Activated CD8-positive, alpha-beta memory T cell treated with anti-CD3 and anti-CD28 coated beads for 1 hour (primary cell): Measurements from ENCODE around the gene ABHD16A.

Experiments
- DNase-seq, 2 donors: peaks; one replicate each; pipeline ENCODE4 v3.0.0-alpha.2; 2020; ENCODE audit warnings: low read depth in 1 of 2; ENCODE audit errors: extremely low read depth in 1 of 2

The ABHD16A gene

DNA sequence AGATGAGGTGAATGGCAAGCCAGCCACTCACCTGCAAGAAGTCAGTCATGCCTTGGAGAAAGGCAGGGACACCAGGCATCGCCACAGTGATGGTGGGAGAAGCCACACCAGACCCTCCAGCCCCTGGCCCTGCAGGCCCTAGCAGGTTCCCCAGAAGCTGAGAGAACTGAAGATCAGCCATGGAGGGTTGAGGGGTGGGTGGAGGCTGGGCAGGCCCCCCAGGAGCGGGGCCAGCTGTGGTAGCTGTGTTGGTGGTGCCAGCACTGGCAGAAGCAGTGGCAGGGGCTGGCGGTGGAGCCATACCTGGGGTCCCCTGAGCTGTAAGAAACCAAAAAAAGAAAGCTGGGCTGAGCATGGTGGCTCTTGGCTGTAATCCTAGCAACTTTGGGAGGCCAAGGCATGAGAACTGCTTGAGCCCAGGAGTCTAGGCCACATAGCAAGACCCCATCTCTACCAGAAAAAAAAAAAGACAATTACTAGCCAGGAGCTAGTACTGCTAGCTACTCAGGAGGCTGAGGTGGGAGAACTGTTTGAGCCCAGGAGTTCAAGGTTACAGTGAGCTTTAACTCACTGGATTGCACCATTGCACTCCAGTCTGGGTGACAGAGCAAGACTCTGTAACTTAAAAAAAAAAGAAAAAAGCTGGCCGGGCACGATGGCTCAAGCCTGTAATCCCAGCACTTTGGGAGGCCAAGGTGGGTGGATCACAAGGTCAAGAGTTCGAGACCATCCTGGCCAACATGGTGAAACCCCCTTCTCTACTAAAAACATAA, 60.1 kb downstream of the ABHD16A start:
- DNase-seq = no peak

DNA sequence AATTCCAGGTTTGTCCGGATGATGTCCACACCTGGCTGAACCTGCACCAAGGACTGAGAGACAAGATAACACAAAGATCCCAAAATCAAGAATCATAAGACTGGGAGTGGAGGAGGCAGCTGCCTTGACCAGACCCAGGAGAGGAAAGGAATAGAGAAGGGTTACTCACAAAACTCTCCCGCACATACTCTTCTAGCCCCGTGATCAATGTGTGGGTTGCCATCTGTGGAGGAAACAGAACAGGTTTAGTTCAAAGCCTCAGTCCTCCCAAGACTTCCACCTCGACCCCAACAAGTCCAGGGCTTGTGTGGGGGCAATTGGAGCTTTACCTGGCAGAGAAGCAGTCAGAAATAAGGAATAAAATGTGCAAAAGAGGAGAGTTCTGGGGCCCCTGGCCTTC, 61.8 kb downstream of the ABHD16A start:
- DNase-seq = no peak

DNA sequence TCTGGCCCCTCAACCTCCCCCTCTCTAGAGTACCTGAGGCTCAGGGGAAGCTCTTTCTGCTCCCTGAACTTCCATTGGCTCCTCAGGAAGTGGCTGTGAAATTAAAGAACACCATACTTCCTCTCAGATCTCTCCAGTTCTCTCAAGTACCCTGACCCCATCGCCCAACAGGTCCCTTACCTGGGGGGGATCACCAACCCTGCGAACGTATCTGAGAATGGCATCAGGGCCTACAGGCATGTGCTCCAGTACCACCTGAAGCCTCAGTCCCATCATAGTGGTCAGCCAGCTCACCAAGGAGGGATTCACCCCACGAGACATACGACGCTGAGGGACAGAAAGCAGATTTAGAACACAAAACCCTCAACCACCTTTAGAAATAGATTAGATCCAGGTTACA, 62.5 kb downstream of the ABHD16A start:
- no peak for DNase-seq

DNA sequence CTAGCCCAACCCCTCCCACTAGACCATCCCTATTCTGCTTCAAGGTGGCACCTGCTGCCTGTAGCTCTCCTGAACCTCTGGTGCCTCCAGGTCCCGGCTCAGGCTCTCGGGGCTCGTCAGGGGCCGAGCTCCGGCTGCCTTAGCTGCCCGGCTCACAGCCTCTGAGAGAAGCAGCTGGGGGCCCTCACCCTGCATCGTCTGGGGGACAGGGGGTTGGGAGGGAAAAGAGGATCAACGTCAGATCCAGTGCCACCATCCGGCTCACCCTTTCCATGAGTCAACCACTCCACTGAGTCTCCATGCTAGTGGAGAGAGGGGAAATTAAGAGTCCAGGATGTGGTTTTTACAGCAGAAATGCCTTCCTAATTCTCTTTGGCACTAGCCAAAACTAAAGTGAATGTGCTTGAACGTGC, 63.7 kb downstream of the ABHD16A start:
- DNase-seq = no peak

DNA sequence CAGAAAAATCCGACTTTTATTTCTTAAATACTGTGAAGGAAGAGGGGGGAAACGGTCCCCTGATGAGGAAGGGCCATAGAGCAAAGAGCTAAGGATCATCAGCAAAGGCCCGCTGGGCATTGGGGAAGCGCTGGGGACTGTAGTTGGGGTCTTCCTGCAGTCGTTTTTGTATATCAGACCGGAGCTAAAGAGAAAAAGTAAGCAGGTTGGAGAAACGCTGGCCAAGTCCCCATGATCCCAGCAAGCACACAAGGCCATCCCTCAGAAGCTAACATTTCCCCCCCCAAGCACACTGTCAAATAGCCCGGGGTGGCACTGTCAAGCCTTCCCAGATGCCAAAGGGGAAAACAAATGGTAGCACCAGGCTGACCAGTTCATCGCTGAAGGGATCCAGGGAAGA, 64.1 kb downstream of the ABHD16A start:
- no peak for DNase-seq
